DMS153 (cell line): ENCODE data around the gene MAPRE2.

Source experiments
- DNase-seq: peaks from one replicate; lab custom pipeline; 2025; lab: John Stamatoyannopoulos, UW

Gene MAPRE2

GRCh38 chr18:35038029-35038428, 3.2 kb upstream of the MAPRE2 start:
- DNase-seq, result no peak

DNA sequence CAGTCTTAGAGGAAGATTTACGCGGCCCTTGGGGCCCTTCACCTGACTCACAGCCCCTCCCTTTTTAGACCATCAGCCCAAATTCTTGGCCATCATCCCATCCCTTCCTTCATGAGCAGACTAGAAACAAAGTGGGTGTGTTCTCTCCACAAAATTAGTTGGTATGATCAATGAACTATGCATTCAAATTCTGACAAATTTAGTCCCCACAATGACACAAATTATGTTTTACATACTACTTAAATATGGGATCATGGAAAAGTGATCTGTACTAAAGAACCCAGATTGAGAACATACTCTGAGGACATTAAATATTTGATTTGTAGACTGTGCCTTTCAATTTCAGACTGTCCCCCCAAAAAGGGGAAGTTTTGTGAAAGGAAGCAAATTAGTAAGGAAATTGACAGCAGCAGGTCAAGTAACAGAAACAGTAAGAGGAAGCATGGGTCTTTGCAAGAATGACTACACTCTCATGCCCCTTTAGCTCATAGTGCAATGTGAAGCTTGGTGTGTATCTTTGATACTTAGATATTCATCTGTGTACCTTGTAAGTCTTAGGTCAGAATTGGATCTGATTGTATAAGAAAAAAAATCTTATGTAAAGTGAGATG, 2.2 kb upstream of the MAPRE2 start:
- DNase-seq, result no peak

- no peak for DNase-seq
Observed at GRCh38 chr18:35040638-35040987, 600 bp upstream of the MAPRE2 start.

GRCh38 chr18:35041815-35042387, 688 bp downstream of the MAPRE2 start:
- peak; percentile 29 for DNase-seq

DNA sequence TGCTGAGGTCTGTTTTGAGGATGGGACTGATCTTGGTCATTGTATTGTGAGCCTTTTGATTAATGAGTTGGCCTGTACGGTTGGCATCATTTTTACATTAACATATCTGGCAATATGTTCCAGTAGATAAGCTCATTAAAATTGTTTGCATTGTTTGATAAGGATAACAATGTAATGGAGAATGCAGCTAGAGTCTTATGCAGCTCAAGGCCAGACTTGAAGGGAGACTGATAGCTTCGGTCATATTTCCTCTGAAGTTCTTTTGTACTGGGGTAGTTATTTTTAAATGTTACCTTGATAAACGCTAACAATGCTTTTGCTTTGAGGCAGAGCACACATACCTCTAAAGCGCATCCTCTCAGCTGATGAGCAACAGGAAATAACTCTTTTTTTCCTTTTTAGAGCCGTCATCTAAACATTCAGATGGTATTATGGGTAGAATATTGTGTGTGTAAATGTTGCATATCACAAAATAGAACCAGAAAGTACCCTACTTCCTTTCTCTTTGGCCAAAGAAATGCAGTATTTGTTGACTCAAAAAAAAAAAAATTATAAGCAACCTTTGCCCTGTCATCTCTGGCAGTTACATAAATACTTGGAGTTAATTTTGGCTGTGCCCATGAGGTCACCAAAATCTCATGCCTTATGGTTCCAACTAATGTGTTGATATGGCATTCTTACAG, 1.3 kb downstream of the MAPRE2 start:
- DNase-seq, result no peak

DNA sequence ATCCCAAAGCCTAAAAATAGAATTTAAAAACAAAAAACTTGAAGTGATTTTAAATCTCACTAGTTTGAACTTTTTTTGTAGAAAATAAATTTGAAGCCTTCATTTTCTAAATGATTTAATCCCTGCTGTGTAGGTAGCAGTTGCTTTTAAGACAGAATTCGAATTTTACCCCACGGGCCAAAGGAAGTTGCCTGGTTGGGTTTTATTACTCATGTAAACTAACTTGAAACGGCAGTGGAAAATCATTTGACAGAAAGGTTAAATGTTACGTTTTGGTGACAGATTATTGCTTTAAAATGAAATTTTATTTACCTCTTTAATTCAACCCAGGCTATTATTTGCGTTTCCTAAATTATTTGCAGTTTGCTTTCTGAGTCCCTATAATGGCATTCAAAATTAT, 2.0 kb downstream of the MAPRE2 start:
- DNase-seq, result no peak

- peak; percentile 34 for DNase-seq
Observed at GRCh38 chr18:35045121-35045520, 3.9 kb downstream of the MAPRE2 start.

DNA sequence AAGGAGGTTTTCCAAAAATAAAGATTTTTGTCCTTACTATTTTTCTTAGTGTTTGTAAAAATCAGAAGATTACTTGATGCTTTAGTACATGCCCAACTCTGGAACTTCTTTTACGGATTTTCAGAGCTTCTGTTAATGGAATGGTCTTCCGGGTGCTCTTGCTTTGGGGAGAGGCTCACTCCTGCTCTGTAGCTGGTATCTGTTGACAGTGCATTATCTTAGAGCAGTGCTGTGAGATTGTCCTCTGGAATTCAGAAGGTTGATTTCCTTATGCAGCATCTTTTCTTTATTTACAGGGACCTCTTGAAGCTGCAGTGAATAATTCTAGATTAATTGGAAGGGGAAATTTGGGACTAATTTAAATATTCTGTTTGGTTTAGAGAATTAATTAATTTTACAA, 4.6 kb downstream of the MAPRE2 start:
- DNase-seq, result no peak

DNA sequence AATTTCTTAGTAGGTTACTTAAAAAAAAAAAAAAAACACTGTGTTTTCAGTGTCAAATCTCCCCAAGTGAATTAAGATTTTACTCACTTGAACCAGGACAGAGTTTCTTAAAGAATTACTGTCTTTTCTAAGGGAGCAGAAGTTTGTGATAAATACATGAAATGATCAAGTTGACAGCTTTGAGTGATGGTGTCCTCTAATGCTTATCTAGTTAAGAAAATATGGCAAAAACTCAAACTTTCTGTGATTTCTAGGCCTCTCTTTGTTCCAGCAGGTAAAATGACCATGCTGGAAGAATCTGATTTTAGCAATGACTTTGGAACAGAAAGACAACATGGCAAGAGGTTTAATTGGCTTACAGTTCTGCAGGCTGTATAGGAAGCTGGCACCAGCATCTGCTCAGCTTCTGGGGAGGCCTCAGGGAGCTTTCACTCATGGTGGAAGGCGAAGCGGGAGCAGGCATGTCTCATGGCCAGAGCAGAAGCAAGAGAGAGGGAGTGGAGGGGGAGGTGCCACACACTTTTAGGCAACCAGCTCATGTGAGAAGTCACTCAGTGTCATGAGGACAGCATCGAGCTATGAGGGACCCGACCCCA, 6.6 kb downstream of the MAPRE2 start:
- no peak for DNase-seq

GRCh38 chr18:35049111-35050027, 8.2 kb downstream of the MAPRE2 start:
- no peak for DNase-seq

DNA sequence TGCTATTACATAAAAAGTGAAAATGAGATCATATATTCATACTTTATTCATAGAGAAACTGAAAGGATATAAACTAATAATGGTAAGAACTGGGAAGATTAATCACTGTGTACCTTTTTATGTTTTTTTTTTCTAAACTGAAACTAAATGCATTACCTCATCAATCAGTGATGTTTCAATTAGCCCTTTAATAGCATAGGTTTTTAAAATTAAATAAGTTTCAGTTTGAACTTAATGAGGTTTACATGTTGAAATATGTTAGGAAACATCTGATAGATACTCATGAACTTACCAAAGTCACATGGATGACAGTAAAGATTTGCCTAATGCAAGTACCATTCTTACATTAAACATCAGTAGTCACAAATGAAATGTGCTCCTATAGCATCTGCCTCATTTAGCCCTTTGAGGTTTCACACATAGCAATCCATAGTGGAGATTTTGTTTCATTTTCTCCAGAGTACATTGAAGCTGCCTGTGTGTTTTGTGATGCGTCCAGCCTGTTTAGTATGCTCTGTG, 8.9 kb downstream of the MAPRE2 start:
- no peak for DNase-seq

- DNase-seq, result no peak
Observed at GRCh38 chr18:35050705-35051195, 9.5 kb downstream of the MAPRE2 start.

DNA sequence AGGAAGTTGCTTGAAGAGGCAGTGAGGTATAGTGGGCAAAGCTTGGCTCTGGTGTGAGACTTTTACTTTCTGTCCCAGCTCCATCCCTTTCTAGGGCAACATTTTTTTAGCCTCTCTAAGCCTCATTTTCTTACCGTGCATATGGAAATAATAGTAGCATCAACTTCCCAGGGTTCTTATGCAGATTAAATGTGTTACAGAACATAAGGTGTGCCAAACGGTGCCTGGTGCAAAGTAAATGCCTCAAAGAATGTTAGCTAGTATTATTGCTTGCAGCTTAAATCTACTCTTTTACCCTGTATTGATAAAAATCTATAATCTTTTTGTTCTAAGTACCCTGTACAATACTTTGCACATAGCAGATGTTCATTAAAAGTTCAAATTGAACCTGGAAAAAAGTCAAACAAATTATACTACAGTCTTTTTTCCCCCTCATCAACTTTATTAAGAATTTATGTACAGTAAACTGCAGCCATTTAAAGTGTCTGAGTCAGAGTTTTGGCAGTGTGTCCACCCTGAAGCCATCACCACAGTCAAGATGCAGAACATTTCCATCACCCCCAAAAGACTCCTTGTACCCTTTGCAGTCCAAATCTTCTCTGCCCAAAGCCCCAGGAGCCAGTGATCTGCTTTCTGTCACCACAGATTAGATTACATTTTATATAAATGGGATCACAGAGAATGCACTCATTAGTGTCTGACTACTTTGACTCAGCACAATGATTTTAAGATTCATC, 10.6 kb downstream of the MAPRE2 start:
- DNase-seq, result no peak

GRCh38 chr18:35054401-35054800, 13.2 kb downstream of the MAPRE2 start:
- DNase-seq, result no peak

DNA sequence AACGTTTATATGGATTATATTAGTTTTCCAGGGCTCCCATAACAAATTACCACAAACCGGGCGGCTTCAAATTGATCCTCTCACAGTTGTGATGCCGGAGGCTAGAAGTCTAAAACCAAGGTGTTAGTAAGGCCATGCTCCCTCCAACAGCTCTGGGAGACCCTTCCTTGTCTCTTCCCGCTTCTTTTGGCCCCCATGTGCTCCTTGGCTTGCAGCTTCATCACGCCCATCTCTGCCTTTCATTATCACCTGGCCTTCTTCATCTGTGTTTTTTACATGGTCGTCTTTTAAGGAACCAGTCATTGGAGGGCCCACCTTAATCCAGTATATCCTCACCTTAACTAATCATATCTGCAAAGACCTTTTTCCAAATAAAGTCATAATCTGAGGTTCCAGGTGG, 13.9 kb downstream of the MAPRE2 start:
- no peak for DNase-seq

DNA sequence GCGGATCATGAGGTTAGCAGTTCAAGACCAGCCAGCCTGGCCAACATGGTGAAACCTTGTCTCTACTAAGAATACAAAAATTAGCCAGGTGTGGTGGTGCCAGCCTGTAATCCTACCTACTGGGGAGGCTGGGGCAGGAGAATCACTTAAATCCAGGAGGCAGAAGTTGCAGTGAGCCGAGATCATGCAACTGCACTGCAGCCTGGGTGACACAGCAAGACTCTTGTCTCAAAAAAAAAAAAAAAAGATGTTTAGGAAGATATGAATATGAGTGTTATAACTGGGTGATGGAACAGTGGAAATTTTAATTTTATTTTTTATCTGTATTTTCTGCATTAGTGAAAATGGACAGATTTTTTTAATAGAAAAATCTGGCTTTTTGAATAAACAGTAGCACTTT, 14.5 kb downstream of the MAPRE2 start:
- no peak for DNase-seq

DNA sequence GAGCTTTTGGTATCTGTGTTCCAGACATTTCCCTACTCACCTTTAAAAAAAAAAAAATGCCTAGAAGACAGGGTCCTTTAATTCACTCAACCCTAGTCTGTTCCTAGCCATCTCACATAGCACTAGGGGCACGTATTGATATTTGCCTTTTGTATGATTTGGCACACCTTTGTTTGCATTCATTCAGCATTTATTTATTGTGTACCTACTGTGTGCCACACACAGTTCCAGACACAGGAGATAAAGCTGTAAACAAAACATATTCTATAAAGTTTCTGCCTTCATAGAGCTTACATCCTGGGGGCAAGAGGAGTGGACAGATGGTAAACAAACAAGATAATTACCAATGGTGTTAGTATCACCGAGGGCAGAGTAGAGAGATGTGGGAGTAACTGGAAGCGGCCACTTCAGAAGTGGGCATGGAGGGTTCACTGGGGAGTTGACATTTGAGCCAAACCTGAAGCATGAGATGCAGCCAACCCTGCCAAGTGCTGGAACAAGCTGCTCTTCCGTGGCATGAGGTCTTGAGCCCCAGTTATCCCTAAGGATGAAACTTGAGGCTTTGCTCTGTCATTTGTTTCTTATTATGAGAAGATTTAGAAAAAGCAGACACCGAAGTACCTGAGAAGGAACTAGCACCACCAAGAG, 18.2 kb downstream of the MAPRE2 start:
- no peak for DNase-seq

GRCh38 chr18:35060122-35060815, 19.1 kb downstream of the MAPRE2 start:
- no peak for DNase-seq

DNA sequence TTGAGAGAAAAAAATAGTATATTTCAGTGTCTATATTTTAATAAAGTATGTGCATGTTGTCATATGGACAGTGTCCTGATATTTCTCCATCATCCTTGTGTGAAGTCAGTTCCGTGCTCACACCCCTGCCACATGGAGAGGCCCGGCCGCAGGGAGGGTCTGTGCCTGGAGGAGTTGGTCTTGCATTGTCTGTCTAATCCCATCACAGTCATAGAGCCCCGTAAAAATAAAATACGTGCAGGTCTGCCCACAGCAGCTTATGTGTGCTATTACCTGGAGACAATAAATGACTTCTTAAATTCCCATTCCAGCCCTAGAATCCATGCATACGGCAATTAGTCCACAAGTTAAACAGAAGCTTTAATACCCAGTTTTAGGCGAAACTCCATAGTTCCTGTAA, 20.1 kb downstream of the MAPRE2 start:
- no peak for DNase-seq

GRCh38 chr18:35061804-35062203, 20.6 kb downstream of the MAPRE2 start:
- no peak for DNase-seq
